Measurements from ENCODE around the gene GTF2A2. TPM values are rescaled to one million over a fixed set of nuclear protein-coding genes. Genes with fewer than 3 reads are reported as not detected.

Gene GTF2A2
- total and polyA plus RNA-seq, 4 donors, result 11.7 to 101 (median 27.2) TPM

DNA sequence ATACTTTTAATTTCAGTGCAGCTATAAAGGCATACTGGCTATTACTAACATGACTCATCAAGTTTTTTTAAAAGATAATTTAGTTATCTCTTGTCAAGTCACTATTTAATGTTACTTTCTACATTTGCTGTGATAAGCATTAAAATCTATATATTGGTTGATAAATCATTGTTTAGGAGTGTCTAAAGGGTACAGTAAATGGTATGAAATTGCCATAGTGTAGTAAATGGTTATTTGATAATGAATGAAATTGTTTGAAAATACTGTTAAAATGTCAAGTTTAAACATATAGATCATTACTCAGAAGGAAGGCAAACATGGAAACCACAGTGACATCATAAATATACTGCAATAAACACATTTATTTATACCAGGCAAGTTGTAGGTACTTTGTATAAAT lies 45.0 kb upstream of the GTF2A2 start:
- DNase-seq (ENCODE audit: low spot score), result no peak
- Histone ChIP-seq H3K27ac (ENCODE audit: low read depth in 1 of 2, low read length in 2 of 2) (no peak overlapping the region), H3K4me3 (ENCODE audit: low read depth in 1 of 3, low read length in 3 of 3) (no peak overlapping the region), H3K9ac (ENCODE audit: low read depth in 1 of 2, low read length in 2 of 2) (no peak overlapping the region), H3K27me3 (ENCODE audit: control insufficient read depth in 4 of 4, insufficient read depth in 4 of 4, low read length in 3 of 4) (no peaks in the 10 kb centered on the region), H3K9me3 (ENCODE audit: control insufficient read depth in 4 of 4, low read length in 3 of 4) (no peaks in the 10 kb centered on the region), H3K4me1 (ENCODE audit: control insufficient read depth in 4 of 4, insufficient read depth in 4 of 4, low read length in 3 of 4) (peaks cover 0 to 4% (median 0%) of the 10 kb centered on the region in 4 donors), H3K36me3 (ENCODE audit: control insufficient read depth in 4 of 4, insufficient read depth in 3 of 4, low read depth in 1 of 4, low read length in 3 of 4) (no peaks in the 10 kb centered on the region)
- TF ChIP-seq HNF4G (IDR thresholded peaks at IDR 0.05) (no peak), CTCF (IDR thresholded peaks at IDR 0.05; ENCODE audit: low read depth, low read length, missing input control) (no peak), ZBTB33 (IDR thresholded peaks at IDR 0.05) (no peak), REST (IDR thresholded peaks at IDR 0.05) (no peak), SP1 (IDR thresholded peaks at IDR 0.05) (no peak), RXRA (IDR thresholded peaks at IDR 0.05) (no peak), FOXA1 (IDR thresholded peaks at IDR 0.05) (no peak), MAX (IDR thresholded peaks at IDR 0.05) (no peak), FOXA2 (IDR thresholded peaks at IDR 0.05) (no peak), ATF3 (IDR thresholded peaks at IDR 0.05) (no peak), JUND (IDR thresholded peaks at IDR 0.05) (no peak), YY1 (IDR thresholded peaks at IDR 0.05) (no peak), NR2F2 (IDR thresholded peaks at IDR 0.05) (no peak), HNF4A (conservative IDR thresholded peaks at IDR 0.05) (no peak), TAF1 (conservative IDR thresholded peaks at IDR 0.05) (no peak)

DNA sequence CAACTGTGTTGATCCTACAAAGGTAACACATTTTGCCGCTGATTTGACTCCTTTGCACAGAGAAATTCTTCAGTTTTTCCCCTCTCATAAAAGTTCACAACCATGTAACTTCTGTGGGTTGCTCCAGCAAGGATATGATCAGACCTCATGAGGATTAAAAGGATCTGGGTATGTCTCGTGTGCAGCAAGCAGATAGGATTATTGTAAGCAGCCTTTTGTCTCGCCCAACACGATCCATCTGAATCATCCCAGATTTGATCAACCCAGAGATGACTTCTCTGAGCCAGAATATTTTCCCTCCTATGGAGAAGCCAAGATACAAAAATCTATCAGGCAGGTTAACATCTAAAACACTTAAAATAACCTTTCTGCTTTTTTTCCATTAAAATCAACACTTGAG lies 44.6 kb upstream of the GTF2A2 start:
- Histone ChIP-seq H3K4me1 (ENCODE audit: control insufficient read depth in 4 of 4, insufficient read depth in 4 of 4, low read length in 3 of 4) (peaks cover 0 to 4% (median 0%) of the 10 kb centered on the region in 4 donors), H3K4me3 (ENCODE audit: low read depth in 1 of 3, low read length in 3 of 3) (no peak overlapping the region), H3K36me3 (ENCODE audit: control insufficient read depth in 4 of 4, insufficient read depth in 3 of 4, low read depth in 1 of 4, low read length in 3 of 4) (no peaks in the 10 kb centered on the region), H3K27ac (ENCODE audit: low read depth in 1 of 2, low read length in 2 of 2) (no peak overlapping the region), H3K9me3 (ENCODE audit: control insufficient read depth in 4 of 4, low read length in 3 of 4) (no peaks in the 10 kb centered on the region), H3K9ac (ENCODE audit: low read depth in 1 of 2, low read length in 2 of 2) (no peak overlapping the region), H3K27me3 (ENCODE audit: control insufficient read depth in 4 of 4, insufficient read depth in 4 of 4, low read length in 3 of 4) (no peaks in the 10 kb centered on the region)
- TF ChIP-seq HNF4A (conservative IDR thresholded peaks at IDR 0.05), result no peak
- TF ChIP-seq ZBTB33 (IDR thresholded peaks at IDR 0.05), result no peak
- TF ChIP-seq CTCF (IDR thresholded peaks at IDR 0.05; ENCODE audit: low read depth, low read length, missing input control), result no peak
- 92% methylated on average over 4 of the region's 4 CpGs for WGBS
- DNase-seq (ENCODE audit: low spot score), result no peak

All from liver (tissue), 9 donors.